K562 (cell line): ENCODE measurements around the gene TRIP6. TPM values are rescaled to one million over a fixed set of nuclear protein-coding genes. Genes with fewer than 3 reads are reported as not detected.

Source experiments
- CCNT2 ChIP-seq: IDR thresholded peaks from 2 replicates; pipeline ENCODE4 v1.6.1; 2011; ENCODE audit warnings: borderline replicate concordance, low read depth, mild to moderate bottlenecking, moderate library complexity, mixed read lengths, low read length; ENCODE audit not compliant: insufficient read length; ENCODE audit errors: extremely low read depth
- CHD1 ChIP-seq: fragments of 200-600 bp; sonication (generic); IDR thresholded peaks from one replicate; pipeline ENCODE4 v1.6.1; 2012; ENCODE audit warnings: mild to moderate bottlenecking, moderate library complexity, low read length, inconsistent platforms
- CTCF ChIP-seq, 3 experiments: IDR thresholded peaks in 2 of 3; conservative IDR thresholded peaks in 1 of 3; 2 replicates each; pipeline ENCODE4 v1.5.1; 2011 to 2012; ENCODE audit warnings: low read length in 3 of 3, mild to moderate bottlenecking in 3 of 3, control low read depth in 2 of 3, improper control_type of control experiment in 1 of 3, inconsistent platforms in 1 of 3, low read depth in 1 of 3, mixed read lengths in 1 of 3, moderate library complexity in 1 of 3; ENCODE audit not compliant: insufficient read depth in 2 of 3
- KDM1A ChIP-seq, 2 experiments: fragments of 450-650 bp; IDR thresholded peaks; 2 replicates each; pipeline ENCODE4 v1.6.1; 2016; ENCODE audit warnings: mild to moderate bottlenecking in 2 of 2
- L3MBTL2 ChIP-seq: fragments of 450-650 bp; IDR thresholded peaks from 2 replicates; pipeline ENCODE4 v1.6.1; 2016; ENCODE audit warnings: mild to moderate bottlenecking, moderate library complexity
- LARP7 ChIP-seq: fragments of 450-650 bp; IDR thresholded peaks from 2 replicates; pipeline ENCODE4 v1.6.1; 2016
- LEF1 ChIP-seq: fragments of 450-650 bp; IDR thresholded peaks from 2 replicates; pipeline ENCODE4 v1.6.1; 2016; ENCODE audit warnings: mild to moderate bottlenecking
- MED1 ChIP-seq: sonication (generic); formaldehyde crosslinking; IDR thresholded peaks from 2 replicates; pipeline ENCODE4 v1.8.1; 2023; ENCODE audit warnings: missing genetic modification reagents, borderline replicate concordance
- PHF20 ChIP-seq: fragments of 450-650 bp; IDR thresholded peaks from 2 replicates; pipeline ENCODE4 v1.6.1; 2018; ENCODE audit not compliant: partially characterized antibody
- TARDBP ChIP-seq: fragments of 450-650 bp; IDR thresholded peaks from 2 replicates; pipeline ENCODE4 v1.6.1; 2016
- THRAP3 ChIP-seq: fragments of 450-650 bp; IDR thresholded peaks from 2 replicates; pipeline ENCODE4 v1.6.1; 2016; ENCODE audit warnings: mild to moderate bottlenecking, inconsistent platforms, borderline replicate concordance
- ZNF133 ChIP-seq: fragments of 250-450 bp; sonication (Bioruptor Pico); IDR thresholded peaks from 2 replicates; pipeline ENCODE4 v1.4.0; 2020; ENCODE audit warnings: mild to moderate bottlenecking
- ZNF212 ChIP-seq: fragments of 450-650 bp; formaldehyde crosslinking; IDR thresholded peaks from 2 replicates; pipeline ENCODE4 v1.4.0; 2020; ENCODE audit warnings: mild to moderate bottlenecking
- ZNF282 ChIP-seq: sonication (generic); formaldehyde crosslinking; IDR thresholded peaks from 2 replicates; pipeline ENCODE4 v1.8.1; 2023; ENCODE audit warnings: missing genetic modification reagents
- ZNF407 ChIP-seq: fragments of 450-650 bp; IDR thresholded peaks from 2 replicates; pipeline ENCODE4 v1.6.1; 2016; ENCODE audit warnings: low read depth
- ZNF77 ChIP-seq: fragments of 250-450 bp; sonication (Bioruptor Pico); IDR thresholded peaks from 2 replicates; pipeline ENCODE4 v1.5.0; 2020
- polyA plus RNA-seq, 8 experiments: library from polyadenylated mRNA; depleted of rRNA in 4 of 8; stranded (reverse) in 5 of 8; unstranded in 3 of 8; fragments of >200 nt; fragmentation: Nextera tagmentation in 2 of 8; fragmentation: Illumina TruSeq in 1 of 8; extraction: Ambion mirVana in 2 of 8; extraction: Trizol in 1 of 8; gene quantifications; 2 replicates each; pipeline versions ENCODE4 v1.2.1 to v1.2.3, GENCODE V29; 2011 to 2014; ENCODE audit warnings: inconsistent platforms in 1 of 8, missing spikeins in 1 of 8
- total RNA-seq, 7 experiments: library from RNA; depleted of rRNA in 6 of 7; stranded (reverse); fragments of >200 nt in 6 of 7; fragmentation: Illumina TruSeq in 2 of 7; extraction: Trizol in 2 of 7; gene quantifications; 2 replicates each; pipeline versions ENCODE4 v1.2.1 to v1.2.3, GENCODE V29; 2011 to 2021; ENCODE audit warnings: low replicate concordance in 1 of 7
- TF ChIP-seq, protein P1 (sequence below): IDR thresholded peaks from 2 replicates; pipeline ENCODE4 v1.6.1; 2011; ENCODE audit warnings: borderline replicate concordance, low read depth, mild to moderate bottlenecking, moderate library complexity, low read length; ENCODE audit not compliant: insufficient read depth, poor library complexity, severe bottlenecking

TRIP6 gene
- total and polyA plus RNA-seq, 9 of the 15 experiments (the other 6 are each of a cell fraction or from before 2014, with no cell fraction given), result 5.9 to 141 (median 54.0) TPM

- no peak for TF ChIP-seq ZNF133 (CRISPR knock-in tag)
- no peak for TF ChIP-seq CCNT2
- no peak for TF ChIP-seq ZNF282
- TF ChIP-seq MED1, result no peak
- peak; percentile 15; the same call in 1 of the 2 replicates for TF ChIP-seq LARP7
- no peak for TF ChIP-seq THRAP3
- TF ChIP-seq ZNF407, result no peak
- TF ChIP-seq, protein P1, sequence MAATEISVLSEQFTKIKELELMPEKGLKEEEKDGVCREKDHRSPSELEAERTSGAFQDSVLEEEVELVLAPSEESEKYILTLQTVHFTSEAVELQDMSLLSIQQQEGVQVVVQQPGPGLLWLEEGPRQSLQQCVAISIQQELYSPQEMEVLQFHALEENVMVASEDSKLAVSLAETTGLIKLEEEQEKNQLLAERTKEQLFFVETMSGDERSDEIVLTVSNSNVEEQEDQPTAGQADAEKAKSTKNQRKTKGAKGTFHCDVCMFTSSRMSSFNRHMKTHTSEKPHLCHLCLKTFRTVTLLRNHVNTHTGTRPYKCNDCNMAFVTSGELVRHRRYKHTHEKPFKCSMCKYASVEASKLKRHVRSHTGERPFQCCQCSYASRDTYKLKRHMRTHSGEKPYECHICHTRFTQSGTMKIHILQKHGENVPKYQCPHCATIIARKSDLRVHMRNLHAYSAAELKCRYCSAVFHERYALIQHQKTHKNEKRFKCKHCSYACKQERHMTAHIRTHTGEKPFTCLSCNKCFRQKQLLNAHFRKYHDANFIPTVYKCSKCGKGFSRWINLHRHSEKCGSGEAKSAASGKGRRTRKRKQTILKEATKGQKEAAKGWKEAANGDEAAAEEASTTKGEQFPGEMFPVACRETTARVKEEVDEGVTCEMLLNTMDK, result peak; percentile 62
- TF ChIP-seq ZNF212, result no peak
- TF ChIP-seq CTCF (IDR thresholded peaks at IDR 0.05 in 2 of 3, conservative IDR thresholded peaks at IDR 0.05 in 1 of 3; ENCODE audit: insufficient read depth in 2 of 3, low read depth in 1 of 3, low read length in 3 of 3), result peak; percentile 78 to 86 (median 80)
- peak; percentile 24; the same call in 1 of the 2 replicates for TF ChIP-seq L3MBTL2
- TF ChIP-seq PHF20, result peak; percentile 31
- no peak for TF ChIP-seq KDM1A (IDR thresholded peaks at IDR 0.05)
- TF ChIP-seq ZNF77 (CRISPR knock-in tag), result no peak
- TF ChIP-seq TARDBP, result no peak
- TF ChIP-seq LEF1, result 0 out of 2 replicates have a peak, but pooled peaks have one; percentile 1
- peak; percentile 24 for TF ChIP-seq CHD1
Measured at GRCh38 chr7:100825751-100826513, 41.3 kb upstream of the TRIP6 start (continued).
